HG03196 (cell line): ENCODE measurements around the gene KAT6B.
"Not testable (repeated sequence)": the region's sequence is repeated elsewhere in the genome, so short reads cannot be mapped to it uniquely, and the experiment has no call there.

ENCODE experiments used
- ATAC-seq: cut with Tn5 transposase; IDR thresholded peaks from one replicate; pipeline ENCODE4 v1.9.1; 2021; ENCODE audit not compliant: unreplicated experiment

KAT6B gene

DNA sequence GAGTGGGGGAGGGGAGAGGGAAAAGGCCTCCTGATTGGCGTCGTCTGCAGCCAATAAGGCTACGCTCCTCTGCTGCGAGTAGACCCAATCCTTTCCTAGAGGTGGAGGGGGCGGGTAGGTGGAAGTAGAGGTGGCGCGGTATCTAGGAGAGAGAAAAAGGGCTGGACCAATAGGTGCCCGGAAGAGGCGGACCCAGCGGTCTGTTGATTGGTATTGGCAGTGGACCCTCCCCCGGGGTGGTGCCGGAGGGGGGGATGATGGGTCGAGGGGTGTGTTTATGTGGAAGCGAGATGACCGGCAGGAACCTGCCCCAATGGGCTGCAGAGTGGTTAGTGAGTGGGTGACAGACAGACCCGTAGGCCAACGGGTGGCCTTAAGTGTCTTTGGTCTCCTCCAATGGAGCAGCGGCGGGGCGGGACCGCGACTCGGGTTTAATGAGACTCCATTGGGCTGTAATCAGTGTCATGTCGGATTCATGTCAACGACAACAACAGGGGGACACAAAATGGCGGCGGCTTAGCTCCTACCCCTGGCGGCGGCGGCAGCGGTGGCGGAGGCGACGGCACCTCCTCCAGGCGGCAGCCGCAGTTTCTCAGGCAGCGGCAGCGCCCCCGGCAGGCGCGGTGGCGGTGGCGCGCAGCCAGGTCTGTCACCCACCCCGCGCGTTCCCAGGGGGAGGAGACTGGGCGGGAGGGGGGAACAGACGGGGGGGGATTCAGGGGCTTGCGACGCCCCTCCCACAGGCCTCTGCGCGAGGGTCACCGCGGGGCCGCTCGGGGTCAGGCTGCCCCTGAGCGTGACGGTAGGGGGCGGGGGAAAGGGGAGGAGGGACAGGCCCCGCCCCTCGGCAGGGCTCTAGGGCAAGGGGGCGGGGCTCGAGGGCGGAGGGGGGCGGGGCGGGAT lies at the start of gene KAT6B:
TSS of gene KAT6B (plus strand) at position 459 of the 903 bp plus-strand sequence. CDS start 16,258 bp downstream, outside the sequence.
- peak; percentile 89 for ATAC-seq

DNA sequence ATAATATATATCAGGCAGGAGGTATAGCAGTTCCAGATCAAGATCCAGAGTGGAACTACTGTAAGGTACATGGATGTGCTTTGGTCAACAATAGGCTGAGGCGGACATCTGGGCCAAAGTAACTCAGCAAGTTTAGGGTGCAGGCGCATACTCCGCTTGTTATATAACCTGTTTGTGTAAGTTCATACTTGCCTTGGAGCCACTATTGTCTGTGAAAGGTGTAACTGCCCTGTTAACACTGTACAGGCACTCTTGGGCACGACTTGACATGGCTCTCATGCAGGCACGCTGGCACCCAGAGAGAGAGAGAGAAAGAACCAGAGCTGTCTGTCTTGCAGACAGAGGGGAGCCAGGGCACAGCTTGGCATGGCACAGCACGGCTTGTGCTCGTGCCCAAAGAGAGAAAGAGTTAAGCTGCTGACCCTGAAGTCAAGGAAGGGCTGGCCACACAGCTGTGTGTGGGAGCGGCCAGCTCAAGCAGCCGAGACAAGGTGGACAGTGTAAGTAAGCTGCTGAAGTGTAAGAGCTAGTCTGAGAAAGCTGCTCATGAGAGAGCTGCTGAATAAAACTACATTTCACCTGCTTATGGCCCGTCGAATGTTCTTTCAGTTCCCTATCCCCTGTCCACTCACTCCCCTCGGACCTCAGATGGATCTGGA lies 47.8 kb upstream of the KAT6B start:
- no peak for ATAC-seq

DNA sequence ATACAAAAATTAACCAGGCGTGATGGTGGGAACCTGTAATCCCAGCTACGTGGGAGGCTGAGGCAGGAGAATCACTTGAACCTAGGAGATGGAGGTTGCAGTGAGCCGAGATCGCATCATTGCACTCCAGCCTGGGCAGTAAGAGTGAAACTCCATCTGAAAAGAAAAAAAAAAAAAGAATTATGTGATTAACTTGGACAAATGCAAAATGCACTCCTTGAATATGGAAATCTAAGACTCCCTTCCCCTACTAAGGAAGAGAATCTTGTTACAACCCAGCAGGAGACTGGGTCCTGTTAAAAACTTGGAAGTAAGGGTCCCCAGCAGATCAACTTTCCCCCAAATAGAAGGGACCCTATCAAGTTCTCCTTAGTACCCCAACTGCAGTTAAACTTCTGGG lies 44.5 kb upstream of the KAT6B start:
- ATAC-seq = not testable (repeated sequence)

DNA sequence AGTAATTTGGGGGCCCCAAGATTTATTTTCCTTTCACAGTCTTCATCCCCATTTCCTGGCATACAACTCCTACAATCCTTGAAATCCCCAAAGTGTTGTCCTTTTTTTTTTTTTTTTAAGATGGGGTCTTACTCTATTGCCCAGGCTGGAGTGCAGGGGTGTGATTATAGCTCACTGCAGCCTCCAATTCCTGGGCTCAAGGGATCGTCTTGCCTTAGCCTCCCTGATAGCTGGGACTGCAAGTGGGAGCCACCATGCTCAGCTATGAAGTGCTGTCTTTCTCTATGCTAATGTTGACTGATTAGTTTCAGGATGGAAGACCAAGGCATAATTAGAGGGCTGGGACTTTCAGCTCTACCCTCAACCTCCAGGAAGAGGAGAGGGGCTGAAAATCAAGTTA lies 41.9 kb upstream of the KAT6B start:
- no peak for ATAC-seq

DNA sequence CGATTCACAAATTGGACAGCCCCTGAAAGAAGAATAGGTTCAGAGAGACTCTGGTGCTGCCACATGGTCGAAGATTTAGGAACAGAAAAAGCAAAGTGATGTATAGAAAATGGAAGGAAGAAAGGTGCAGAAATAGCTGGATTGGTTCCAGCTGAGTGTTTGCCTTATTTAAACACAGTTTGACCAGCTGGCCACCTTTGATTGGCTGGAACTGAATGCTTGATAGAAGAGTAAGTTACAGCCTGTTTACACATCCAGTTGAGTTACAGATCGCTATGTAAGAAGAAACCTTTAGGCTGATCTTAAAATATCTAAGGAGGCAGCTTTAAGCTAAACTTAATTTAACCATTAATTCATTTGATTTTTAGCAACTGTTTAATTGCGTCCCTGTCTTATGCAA lies 40.3 kb upstream of the KAT6B start:
- no peak for ATAC-seq

DNA sequence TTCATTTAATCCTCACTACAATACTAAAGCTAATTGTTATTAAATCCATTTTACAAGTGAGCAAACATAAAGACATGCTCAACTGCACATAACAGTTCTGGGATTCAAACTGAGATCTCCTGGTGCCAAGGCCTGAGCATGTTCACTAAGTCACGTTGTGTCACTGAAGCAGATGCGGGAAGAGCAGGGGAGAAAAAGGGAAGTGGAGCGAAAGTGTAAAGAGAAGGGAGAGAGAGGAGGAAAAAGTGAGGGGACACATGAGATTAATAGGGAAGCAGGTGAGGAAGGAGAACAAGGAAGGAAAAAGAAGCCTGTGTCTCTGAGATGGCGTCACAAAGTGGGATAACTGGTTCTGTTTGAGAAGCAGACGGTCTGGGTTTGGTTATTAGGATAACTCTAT lies 38.9 kb upstream of the KAT6B start:
- ATAC-seq = no peak

DNA sequence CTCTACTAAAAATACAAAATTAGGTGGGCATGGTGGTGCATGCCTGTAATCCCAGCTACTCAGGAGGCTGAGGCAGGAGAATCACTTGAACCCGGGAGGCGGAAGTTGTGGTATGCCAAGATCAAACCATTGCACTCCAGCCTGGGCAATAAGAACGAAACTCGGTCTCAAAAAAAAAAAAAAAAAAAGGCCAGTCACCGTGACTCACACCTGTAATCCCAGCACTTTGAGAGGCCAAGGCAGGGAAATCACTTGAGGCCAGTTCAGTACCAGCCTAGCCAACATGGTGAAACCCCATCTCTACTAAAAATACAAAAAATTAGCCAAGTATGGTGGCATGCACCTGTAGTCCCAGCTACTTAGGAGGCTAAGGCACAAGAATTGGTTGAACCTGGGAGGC lies 34.4 kb upstream of the KAT6B start:
- ATAC-seq = not testable (repeated sequence)

DNA sequence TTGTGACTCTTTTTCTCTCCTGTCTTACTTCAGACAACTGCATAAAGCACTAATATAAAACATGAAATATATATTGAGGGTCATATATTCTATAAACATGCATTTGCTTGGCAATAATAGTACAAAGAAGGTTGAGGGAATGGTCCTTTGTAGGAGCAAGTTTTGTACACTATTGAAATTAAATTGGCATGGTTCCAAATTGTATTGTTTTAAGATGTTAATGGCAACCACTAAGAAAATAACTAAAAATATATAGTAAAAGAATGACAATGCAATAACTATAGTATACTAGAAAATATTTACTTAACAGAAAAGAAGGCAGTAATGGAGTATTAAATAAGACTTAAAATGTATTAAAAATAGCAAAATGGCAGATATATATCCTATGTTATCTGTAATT lies 33.7 kb upstream of the KAT6B start:
- ATAC-seq = no peak

DNA sequence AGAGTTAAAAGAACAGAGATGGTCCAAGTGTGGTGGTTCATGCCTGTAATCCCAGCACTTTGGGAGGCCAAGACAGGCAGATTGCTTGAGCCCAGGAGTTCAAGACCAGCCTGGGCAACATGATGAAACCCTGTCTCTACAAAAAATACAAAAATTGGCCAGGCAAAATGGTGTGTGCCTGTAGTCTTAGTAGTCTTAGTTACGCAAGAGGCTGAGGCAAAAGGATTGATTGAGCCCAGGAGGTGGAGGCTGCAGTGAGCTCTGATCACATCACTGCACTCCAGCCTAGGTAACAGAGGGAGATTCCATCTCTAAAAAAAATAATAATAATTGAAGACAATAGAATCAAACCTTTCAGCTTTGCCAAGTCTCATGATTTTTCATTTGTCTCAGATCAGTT lies 33.2 kb upstream of the KAT6B start:
- ATAC-seq = not testable (repeated sequence)

DNA sequence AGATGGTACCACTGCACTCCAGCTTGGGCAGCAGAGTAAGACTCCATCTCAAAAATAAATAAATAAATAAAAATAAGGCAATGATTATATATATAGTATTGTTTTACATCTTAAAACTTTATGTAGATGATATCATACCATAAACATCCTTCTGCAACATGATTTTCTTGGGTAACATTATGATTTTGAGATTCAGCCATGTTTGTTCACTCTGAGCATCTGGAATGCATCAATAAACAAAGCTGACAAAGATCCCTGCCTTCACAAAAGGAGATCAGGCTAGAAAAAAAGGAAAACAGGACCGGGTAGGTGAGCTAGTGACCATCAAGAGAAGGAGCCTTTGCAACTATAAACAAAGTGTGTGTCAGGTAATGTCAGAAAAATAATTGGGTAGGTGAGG lies 31.9 kb upstream of the KAT6B start:
- no peak for ATAC-seq

DNA sequence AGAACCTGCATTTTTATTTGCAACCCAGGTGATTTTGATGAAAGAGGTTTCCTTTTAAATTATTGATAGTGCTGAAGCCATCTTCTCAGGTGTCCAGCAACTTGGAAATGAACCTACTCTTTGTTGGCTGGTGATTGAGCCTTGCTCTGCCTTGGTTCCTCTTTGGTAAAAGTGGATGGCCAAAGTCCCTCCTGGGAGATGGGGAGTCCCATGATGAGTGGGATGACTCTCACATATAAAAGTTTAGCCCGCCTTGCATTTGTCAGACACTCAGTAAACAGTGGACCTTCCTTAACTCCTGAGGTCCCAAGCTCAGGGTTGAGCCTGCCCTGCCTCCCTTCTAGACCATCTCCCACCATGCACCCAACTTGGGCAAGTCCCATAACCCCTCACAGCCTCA lies 28.9 kb upstream of the KAT6B start:
- no peak for ATAC-seq

DNA sequence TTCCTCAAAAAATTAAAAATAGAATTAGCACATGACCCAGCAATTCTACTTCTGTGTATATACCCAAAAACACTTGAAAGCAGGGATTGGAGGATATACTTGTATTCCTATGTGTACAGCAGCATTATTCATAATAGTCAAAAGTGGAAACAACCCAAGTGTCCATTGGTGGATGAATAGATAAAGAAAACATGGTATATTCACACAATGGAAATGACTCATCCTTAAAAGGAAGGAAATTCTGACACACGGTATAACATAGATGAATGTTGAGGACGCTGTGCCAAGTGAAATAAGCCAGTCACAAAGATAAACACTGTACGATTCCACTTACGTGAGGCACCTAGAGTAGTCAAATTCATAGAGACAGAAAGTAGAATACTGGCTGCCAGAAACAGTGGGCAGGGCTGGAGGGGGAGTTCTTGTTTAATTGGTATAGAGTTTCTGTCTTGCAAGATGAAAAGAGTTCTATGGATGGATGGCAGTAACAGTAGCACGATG lies 26.6 kb upstream of the KAT6B start:
- ATAC-seq = no peak

DNA sequence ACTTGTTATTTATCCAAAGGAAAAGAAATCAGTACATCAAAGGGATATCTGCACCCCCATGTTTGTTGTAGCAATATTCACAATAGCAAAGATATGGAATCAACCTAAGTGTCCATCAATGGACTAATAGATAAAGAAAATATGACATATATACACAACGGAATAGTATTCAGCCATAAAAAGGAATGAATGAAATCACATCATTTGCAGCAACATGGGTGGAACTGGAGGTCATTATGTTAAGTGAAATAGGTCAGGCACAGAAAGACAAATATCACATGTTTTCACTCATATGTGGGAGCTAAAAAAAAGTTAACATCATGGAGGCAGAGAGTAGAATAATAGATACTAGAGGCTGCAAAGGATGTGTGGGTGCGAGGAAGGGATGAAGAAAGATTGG lies 25.0 kb upstream of the KAT6B start:
- ATAC-seq = no peak

DNA sequence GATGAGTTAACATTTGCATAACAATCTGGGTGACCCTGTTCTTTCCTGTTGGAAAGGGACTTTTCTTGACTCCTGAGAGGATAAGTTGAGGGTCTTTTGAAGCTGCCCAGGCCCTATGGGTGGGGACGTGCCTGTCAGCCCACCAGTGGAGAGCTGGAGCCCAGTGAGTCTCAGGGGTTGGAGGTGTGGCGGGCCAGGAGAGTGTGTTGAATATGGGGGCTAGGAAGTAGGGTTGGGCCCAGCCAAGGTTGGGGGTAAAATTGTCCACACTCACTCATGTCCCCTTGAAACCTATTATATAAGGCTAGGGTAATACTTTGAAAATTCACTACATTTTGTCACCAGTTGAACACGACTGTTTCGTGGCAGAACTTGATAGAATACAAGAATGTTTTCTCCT lies 17.9 kb upstream of the KAT6B start:
- no peak for ATAC-seq

DNA sequence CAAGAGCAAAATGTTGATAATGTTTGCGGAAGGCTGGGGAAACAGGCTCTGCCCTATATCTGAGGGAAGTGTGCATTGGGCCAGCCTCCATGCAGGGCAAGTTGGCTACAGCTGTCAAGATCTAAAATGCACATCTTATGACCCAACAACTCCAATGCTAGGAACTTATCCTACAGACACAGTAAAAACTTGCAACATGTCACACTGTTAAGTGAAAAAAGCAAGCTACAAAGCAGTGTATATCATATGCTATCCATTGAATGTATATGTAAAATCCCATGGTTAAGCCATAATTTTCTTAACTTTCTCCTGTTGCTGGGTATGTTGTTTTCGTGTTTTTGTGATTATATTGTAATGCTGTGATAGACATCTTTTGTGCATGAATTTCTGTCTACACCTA lies 16.3 kb upstream of the KAT6B start:
- ATAC-seq = no peak

DNA sequence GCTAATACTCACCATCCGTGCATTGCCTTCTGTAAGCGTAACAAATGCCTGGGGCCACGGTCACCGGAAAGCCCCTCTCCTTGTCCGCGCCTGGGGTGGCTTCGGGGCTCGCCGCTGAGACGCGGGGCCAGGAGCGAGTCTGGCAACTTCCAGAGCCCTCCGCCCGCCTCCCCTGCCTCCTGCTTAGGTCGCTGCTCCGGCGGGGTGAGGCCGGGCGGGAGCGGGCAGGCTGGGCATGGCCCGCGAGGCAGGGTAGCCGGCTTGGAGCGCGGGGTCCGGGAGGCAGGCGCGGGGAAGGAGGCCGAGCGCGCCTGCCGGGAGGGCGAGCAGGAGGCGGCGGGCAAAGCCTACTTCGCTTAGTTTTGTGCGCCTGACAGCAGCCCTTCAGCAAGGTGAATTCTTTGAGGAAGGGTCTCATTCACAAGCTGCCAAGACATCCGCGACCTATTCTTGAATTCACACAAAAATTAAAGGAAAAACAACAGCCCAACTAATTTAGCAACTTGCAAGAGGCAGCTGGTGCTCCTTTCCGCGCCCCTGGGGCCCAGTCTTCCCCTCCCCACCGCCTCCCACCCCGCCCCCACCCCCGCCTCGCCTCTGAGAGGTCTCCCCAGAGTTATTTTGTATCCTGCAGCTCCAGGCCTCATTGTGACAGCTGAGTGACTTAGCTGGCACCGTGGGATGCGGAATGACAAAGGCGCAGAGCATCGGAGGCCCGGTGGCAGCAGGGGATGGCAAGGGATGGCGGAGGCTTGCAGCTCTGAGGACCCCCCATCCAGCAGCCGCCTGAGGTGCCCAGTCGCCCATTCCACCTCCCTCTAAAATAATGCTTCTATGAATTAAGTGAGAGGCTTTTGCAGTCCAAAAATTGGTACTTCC lies 12.8 kb upstream of the KAT6B start:
- no peak for ATAC-seq

DNA sequence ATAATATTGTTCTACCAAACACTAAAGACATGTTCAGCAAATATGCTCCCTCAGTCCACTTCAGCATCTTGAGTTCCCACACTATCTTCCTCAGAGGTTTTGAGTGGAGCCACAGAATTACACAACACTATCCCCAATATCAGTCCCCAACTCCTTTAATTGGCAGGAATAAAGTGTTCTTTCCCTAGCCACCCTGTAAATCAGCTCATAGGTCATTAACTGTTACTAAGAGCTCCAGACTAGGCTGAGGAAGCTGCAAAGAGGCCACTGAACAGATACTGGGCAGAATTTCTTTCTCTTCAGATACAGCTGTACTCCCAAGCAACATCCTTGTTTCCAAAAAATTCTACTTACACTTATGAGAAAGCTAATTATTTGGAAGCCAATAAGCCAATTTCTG lies 11.6 kb upstream of the KAT6B start:
- no peak for ATAC-seq

DNA sequence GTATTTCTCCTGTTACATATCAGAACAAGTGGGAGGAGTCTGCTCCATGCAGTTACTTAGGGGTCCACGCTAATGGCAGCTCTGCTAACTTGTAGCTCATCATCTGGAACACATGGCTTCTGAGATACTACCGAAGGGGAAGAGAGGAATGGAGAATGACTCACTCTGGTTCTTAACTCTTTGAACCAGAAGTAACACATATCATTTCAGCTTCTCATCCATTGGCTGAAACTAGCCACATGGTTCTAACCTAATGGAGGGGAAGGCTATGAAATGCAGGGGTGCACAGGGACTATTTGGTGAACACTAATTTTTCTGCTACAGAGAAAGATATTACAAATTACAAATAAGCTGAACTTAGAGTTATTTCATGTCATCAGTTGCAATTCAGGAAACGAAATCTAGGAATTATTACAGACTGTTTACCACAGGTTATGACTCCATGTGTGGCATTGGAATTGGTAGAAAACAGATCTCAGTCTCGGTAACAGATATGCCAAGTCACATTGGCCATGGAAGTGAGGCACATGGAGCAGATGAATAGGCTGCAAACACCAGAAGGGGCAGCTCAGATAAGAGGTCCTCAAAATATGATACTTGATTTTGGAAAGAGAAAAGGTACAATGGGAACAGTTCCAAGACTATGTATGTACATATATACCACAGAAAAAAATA lies 9.4 kb upstream of the KAT6B start:
- ATAC-seq = no peak

DNA sequence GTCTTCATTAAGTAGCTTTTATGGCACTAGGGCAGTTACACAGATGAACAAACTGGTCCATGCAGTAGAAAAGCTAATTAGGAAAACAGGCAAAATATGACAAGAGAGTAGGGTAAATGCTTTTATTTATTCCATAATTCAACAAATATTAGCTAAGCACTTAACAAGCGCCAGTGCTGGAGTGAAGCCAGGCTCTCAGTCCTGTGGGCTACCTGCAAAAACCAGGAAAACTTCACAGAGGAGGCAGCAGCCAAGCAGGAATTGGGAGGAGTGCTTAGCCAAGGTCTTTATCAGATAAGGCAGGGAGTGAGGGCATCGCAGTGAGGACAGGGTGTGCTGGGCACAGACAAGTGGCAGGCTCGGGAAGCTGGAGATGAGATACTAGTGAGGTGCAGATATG lies 4.9 kb upstream of the KAT6B start:
- ATAC-seq = no peak

DNA sequence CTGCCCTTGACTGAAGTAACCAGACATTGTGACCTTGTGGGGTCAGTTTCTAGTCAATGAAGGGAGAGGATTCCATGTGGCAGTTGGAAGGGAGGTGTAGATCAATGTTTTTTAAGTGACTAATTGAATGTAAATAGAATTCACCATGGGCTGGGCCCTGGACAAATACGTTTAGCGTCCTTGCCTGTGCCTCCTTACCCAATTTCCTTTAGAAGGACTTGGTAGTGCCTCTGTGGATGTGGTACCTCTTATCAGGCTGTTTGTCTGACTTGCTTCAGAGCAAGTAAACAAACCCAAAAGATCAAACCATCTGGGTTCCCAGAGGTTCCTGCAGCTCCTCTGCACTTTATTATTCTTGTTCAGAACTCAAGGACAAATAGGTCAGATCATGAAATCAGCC lies 4.3 kb upstream of the KAT6B start:
- no peak for ATAC-seq
